ENCODE data around the gene SDHAF3.
"Not testable (repeated sequence)": the region's sequence is repeated elsewhere in the genome, so short reads cannot be mapped to it uniquely, and the experiment has no call there.

SDHAF3 gene
- 5.3 to 9.2 reads per million in 2 donors for total RNA-seq

GRCh38 chr7:97117372-97118188 lies at the start of gene SDHAF3:
Gene SDHAF3 (plus strand): TSS chr7:97117698. CDS start chr7:97117724, 26 bp downstream.
- peak; percentile 95 for DNase-seq

- not testable (repeated sequence) for DNase-seq
These were observed 45.5 kb upstream of the SDHAF3 start for GRCh38 chr7:97072025-97072424.

- no peak for DNase-seq
These were observed 41.6 kb upstream of the SDHAF3 start for GRCh38 chr7:97075928-97076327.

GRCh38 chr7:97078023-97078969 lies 39.2 kb upstream of the SDHAF3 start:
- DNase-seq: no peak

- no peak for DNase-seq
These were observed 38.2 kb upstream of the SDHAF3 start for GRCh38 chr7:97079300-97079699.

GRCh38 chr7:97081521-97082300 lies 35.8 kb upstream of the SDHAF3 start:
- DNase-seq: no peak

GRCh38 chr7:97088364-97088763 lies 29.1 kb upstream of the SDHAF3 start:
- DNase-seq: no peak

GRCh38 chr7:97089771-97090170 lies 27.7 kb upstream of the SDHAF3 start:
- DNase-seq: no peak

- DNase-seq: no peak
These were observed 26.6 kb upstream of the SDHAF3 start for GRCh38 chr7:97090761-97091353.

- DNase-seq: no peak
These were observed 23.1 kb upstream of the SDHAF3 start for GRCh38 chr7:97094284-97094930.

GRCh38 chr7:97096037-97096436 lies 21.5 kb upstream of the SDHAF3 start:
- no peak for DNase-seq

GRCh38 chr7:97096661-97097060 lies 20.8 kb upstream of the SDHAF3 start:
- DNase-seq: no peak

GRCh38 chr7:97104719-97105238 lies 12.7 kb upstream of the SDHAF3 start:
- peak; percentile 56 for DNase-seq

GRCh38 chr7:97107192-97107800 lies 10.2 kb upstream of the SDHAF3 start:
- DNase-seq: no peak

GRCh38 chr7:97116308-97116707 lies 1.2 kb upstream of the SDHAF3 start:
- no peak for DNase-seq

- DNase-seq: no peak
These were observed 495 bp upstream of the SDHAF3 start for GRCh38 chr7:97117035-97117371.

- DNase-seq: no peak
These were observed 914 bp downstream of the SDHAF3 start for GRCh38 chr7:97118306-97118917.

GRCh38 chr7:97119747-97120146 lies 2.2 kb downstream of the SDHAF3 start:
- no peak for DNase-seq

- DNase-seq: no peak
These were observed 3.4 kb downstream of the SDHAF3 start for GRCh38 chr7:97120713-97121457.

GRCh38 chr7:97123115-97123514 lies 5.6 kb downstream of the SDHAF3 start:
- DNase-seq: not testable (repeated sequence)
